C4-2B (cell line): ENCODE data around the gene NPIPB2.
A peak's percentile ranks its signal among the peaks of the same experiment; 100 is the strongest.

Source experiments
- ZFX ChIP-seq: fragments of 450-650 bp; IDR thresholded peaks from 2 replicates; pipeline ENCODE4 v1.6.1; 2017
- TF ChIP-seq, protein P1 (sequence below): fragments of 450-650 bp; conservative IDR thresholded peaks from 2 replicates; pipeline ENCODE4 v1.5.1; 2017; ENCODE audit warnings: mild to moderate bottlenecking

- TF ChIP-seq, protein P1, sequence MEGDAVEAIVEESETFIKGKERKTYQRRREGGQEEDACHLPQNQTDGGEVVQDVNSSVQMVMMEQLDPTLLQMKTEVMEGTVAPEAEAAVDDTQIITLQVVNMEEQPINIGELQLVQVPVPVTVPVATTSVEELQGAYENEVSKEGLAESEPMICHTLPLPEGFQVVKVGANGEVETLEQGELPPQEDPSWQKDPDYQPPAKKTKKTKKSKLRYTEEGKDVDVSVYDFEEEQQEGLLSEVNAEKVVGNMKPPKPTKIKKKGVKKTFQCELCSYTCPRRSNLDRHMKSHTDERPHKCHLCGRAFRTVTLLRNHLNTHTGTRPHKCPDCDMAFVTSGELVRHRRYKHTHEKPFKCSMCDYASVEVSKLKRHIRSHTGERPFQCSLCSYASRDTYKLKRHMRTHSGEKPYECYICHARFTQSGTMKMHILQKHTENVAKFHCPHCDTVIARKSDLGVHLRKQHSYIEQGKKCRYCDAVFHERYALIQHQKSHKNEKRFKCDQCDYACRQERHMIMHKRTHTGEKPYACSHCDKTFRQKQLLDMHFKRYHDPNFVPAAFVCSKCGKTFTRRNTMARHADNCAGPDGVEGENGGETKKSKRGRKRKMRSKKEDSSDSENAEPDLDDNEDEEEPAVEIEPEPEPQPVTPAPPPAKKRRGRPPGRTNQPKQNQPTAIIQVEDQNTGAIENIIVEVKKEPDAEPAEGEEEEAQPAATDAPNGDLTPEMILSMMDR: peak; percentile 63
- no peak for TF ChIP-seq ZFX
Observed at GRCh38 chr16:11949527-11949926, 7.7 kb upstream of the NPIPB2 start.
